ENCODE results near the gene WDTC1. TPM values are rescaled to one million over a fixed set of nuclear protein-coding genes. Genes with fewer than 3 reads are reported as not detected.

The WDTC1 gene
- total and polyA plus RNA-seq, 2 of the 13 experiments (the other 11 are each of a cell fraction or from before 2014, with no cell fraction given), result 5.5 TPM

GRCh38 chr1:27348861-27349783, 114.7 kb downstream of the WDTC1 start (continued):
- TF ChIP-seq ZBTB10 (CRISPR knock-in tag; IDR thresholded peaks at IDR 0.05; ENCODE audit: borderline replicate concordance) (no peak), ZNF598 (CRISPR knock-in tag; IDR thresholded peaks at IDR 0.05; ENCODE audit: borderline replicate concordance) (no peak; the same call in 1 of the 2 replicates), HDAC2 (CRISPR knock-in tag; IDR thresholded peaks at IDR 0.05) (no peak), ZNF674 (CRISPR knock-in tag; IDR thresholded peaks at IDR 0.05; ENCODE audit: low read depth) (no peak), JUND (CRISPR knock-in tag; IDR thresholded peaks at IDR 0.05) (no peak), ATF7 (IDR thresholded peaks at IDR 0.05) (no peak), ATF7 (CRISPR knock-in tag; IDR thresholded peaks at IDR 0.05) (0 out of 2 replicates have a peak, but pooled peaks have one; percentile 17), ZNF776 (CRISPR knock-in tag; IDR thresholded peaks at IDR 0.05) (0 out of 2 replicates have a peak, but pooled peaks have one; percentile 31), REPIN1 (CRISPR knock-in tag; IDR thresholded peaks at IDR 0.05; ENCODE audit: borderline replicate concordance, low read depth) (no peak), ZNF761 (CRISPR knock-in tag; conservative IDR thresholded peaks at IDR 0.05) (0 out of 2 replicates have a peak, but pooled peaks have one; percentile 39), ZBTB34 (CRISPR knock-in tag; IDR thresholded peaks at IDR 0.05) (no peak), MAX (IDR thresholded peaks at IDR 0.05) (peak; percentile 32; the same call in 1 of the 2 replicates), SOX6 (IDR thresholded peaks at IDR 0.05) (no peak), SOX6 (CRISPR knock-in tag; IDR thresholded peaks at IDR 0.05) (0 out of 2 replicates have a peak, but pooled peaks have one; percentile 16), PHF5A (CRISPR knock-in tag; IDR thresholded peaks at IDR 0.05; ENCODE audit: low read depth, unreplicated experiment) (no peak), ETV5 (CRISPR knock-in tag; IDR thresholded peaks at IDR 0.05; ENCODE audit: borderline replicate concordance) (no peak), SNAPC5 (CRISPR knock-in tag; IDR thresholded peaks at IDR 0.05; ENCODE audit: borderline replicate concordance) (no peak)
